ENCODE results near the gene DYNLT2B.

DYNLT2B gene

GRCh38 chr3:196254376-196255283 lies 63.4 kb downstream of the DYNLT2B start:
- TF ChIP-seq REST (IDR thresholded peaks at IDR 0.05; ENCODE audit: insufficient read depth in 1 of 2, low read depth in 2 of 2, low read length in 2 of 2): no peak
- no peak for TF ChIP-seq FOXP2 (optimal IDR thresholded peaks at IDR 0.05; ENCODE audit: borderline replicate concordance, extremely low read depth, extremely low read length, insufficient read depth)
- TF ChIP-seq SIN3A (IDR thresholded peaks at IDR 0.05; ENCODE audit: borderline replicate concordance, insufficient read depth, low read length): no peak
- no peak for TF ChIP-seq POLR2AphosphoS5 (IDR thresholded peaks at IDR 0.05; ENCODE audit: low read depth, low read length)
- TF ChIP-seq TAF1 (IDR thresholded peaks at IDR 0.05; ENCODE audit: borderline replicate concordance, insufficient read depth, low read length): no peak

- TF ChIP-seq REST (IDR thresholded peaks at IDR 0.05; ENCODE audit: insufficient read depth in 1 of 2, low read depth in 2 of 2, low read length in 2 of 2): no peak
- no peak for TF ChIP-seq FOXP2 (optimal IDR thresholded peaks at IDR 0.05; ENCODE audit: borderline replicate concordance, extremely low read depth, extremely low read length, insufficient read depth)
- no peak for TF ChIP-seq POLR2AphosphoS5 (IDR thresholded peaks at IDR 0.05; ENCODE audit: low read depth, low read length)
- no peak for TF ChIP-seq TAF1 (IDR thresholded peaks at IDR 0.05; ENCODE audit: borderline replicate concordance, insufficient read depth, low read length)
- TF ChIP-seq SIN3A (IDR thresholded peaks at IDR 0.05; ENCODE audit: borderline replicate concordance, insufficient read depth, low read length): no peak
Observed at GRCh38 chr3:196251918-196252317, 66.1 kb downstream of the DYNLT2B start.

GRCh38 chr3:196246612-196247308 lies 71.3 kb downstream of the DYNLT2B start:
- TF ChIP-seq TAF1 (IDR thresholded peaks at IDR 0.05; ENCODE audit: borderline replicate concordance, insufficient read depth, low read length): no peak
- TF ChIP-seq FOXP2 (optimal IDR thresholded peaks at IDR 0.05; ENCODE audit: borderline replicate concordance, extremely low read depth, extremely low read length, insufficient read depth): no peak
- TF ChIP-seq REST (IDR thresholded peaks at IDR 0.05; ENCODE audit: insufficient read depth in 1 of 2, low read depth in 2 of 2, low read length in 2 of 2): no peak
- TF ChIP-seq POLR2AphosphoS5 (IDR thresholded peaks at IDR 0.05; ENCODE audit: low read depth, low read length): no peak
- no peak for TF ChIP-seq SIN3A (IDR thresholded peaks at IDR 0.05; ENCODE audit: borderline replicate concordance, insufficient read depth, low read length)

DNA sequence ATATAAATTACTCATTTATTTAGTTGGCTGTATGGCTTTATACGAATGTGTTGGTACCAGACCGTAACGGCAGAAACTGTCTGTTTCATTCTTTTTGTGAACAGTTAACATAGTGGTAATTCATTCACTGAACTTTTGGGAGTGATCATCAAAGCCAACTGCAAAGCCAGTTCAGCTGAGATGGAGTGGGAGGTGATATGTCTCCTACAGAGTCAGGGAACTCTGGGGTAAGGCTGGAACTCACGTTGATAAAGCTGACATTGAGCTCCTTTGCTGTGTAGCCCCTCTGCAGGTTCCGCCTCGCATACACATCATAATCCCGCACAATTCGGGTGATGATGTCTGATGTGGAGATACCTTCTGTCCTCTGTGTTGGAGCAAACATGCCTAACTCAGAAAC lies 76.3 kb downstream of the DYNLT2B start:
- TF ChIP-seq SIN3A (IDR thresholded peaks at IDR 0.05; ENCODE audit: borderline replicate concordance, insufficient read depth, low read length) (no peak), TAF1 (IDR thresholded peaks at IDR 0.05; ENCODE audit: borderline replicate concordance, insufficient read depth, low read length) (no peak), POLR2AphosphoS5 (IDR thresholded peaks at IDR 0.05; ENCODE audit: low read depth, low read length) (no peak), REST (IDR thresholded peaks at IDR 0.05; ENCODE audit: insufficient read depth in 1 of 2, low read depth in 2 of 2, low read length in 2 of 2) (no peak), FOXP2 (optimal IDR thresholded peaks at IDR 0.05; ENCODE audit: borderline replicate concordance, extremely low read depth, extremely low read length, insufficient read depth) (no peak)
